Lower lobe of right lung (tissue), 2 donors: ENCODE measurements around the gene CAND2. TPM values are rescaled to one million over a fixed set of nuclear protein-coding genes. Genes with fewer than 3 reads are reported as not detected.
"Not testable (repeated sequence)": the region's sequence is repeated elsewhere in the genome, so short reads cannot be mapped to it uniquely, and the experiment has no call there.

Source experiments
- ATAC-seq, 2 donors: fragments of 200-7000 bp; cut with Tn5 transposase; one replicate each; pipeline ENCODE4 v1.9.1; 2020 to 2022; ENCODE audit warnings: mild to moderate bottlenecking in 2 of 2, moderate library complexity in 2 of 2
- DNase-seq: peaks from one replicate; pipeline ENCODE4 v3.0.0-alpha.2; 2020
- H3K27ac ChIP-seq: fragments of 200-600 bp; one replicate; pipeline ENCODE4 v1.8.0; 2022
- H3K27me3 ChIP-seq: fragments of 200-600 bp; one replicate; pipeline ENCODE4 v1.8.0; 2022; ENCODE audit warnings: low read depth
- H3K36me3 ChIP-seq: fragments of 200-600 bp; one replicate; pipeline ENCODE4 v1.8.0; 2022; ENCODE audit warnings: mild to moderate bottlenecking
- H3K4me1 ChIP-seq: fragments of 200-600 bp; one replicate; pipeline ENCODE4 v1.8.0; 2022
- H3K4me3 ChIP-seq: fragments of 200-600 bp; one replicate; pipeline ENCODE4 v1.8.0; 2022; ENCODE audit warnings: mild to moderate bottlenecking
- H3K9me3 ChIP-seq: fragments of 200-600 bp; one replicate; pipeline ENCODE4 v1.8.0; 2022
- CTCF ChIP-seq: fragments of 200-600 bp; IDR thresholded peaks from one replicate; pipeline ENCODE4 v1.8.0; 2022; ENCODE audit warnings: antibody characterized with exemption, mild to moderate bottlenecking
- intact Hi-C: fragments of 100-400 bp; cut with DNase I; formaldehyde crosslinking; loops from one replicate; pipeline ENCODE4 v1.11.0; 2022
- total RNA-seq: library from RNA; stranded (reverse); fragmentation: NEBNext Ultra II Directional; extraction: Animal tissue kit (Norgen Biotek cat#: 25700); gene quantifications from one replicate; pipeline ENCODE4 v1.2.1, GENCODE V29; 2021
- donor health status: DM: no; HTN: yes; CAD: no; lungs with severe emphysema.

CAND2 gene
- total RNA-seq, 1 donor from 2014 or later = 6.4 TPM

- ATAC-seq (no peak), DNase-seq (no peak)
- Histone ChIP-seq H3K4me1 (no peaks in the 10 kb centered on the region), H3K9me3 (no peaks in the 10 kb centered on the region), H3K4me3 (no peak overlapping the region), H3K36me3 (no peaks in the 10 kb centered on the region), H3K27ac (no peak overlapping the region), H3K27me3 (no peaks in the 10 kb centered on the region)
- no peak for TF ChIP-seq CTCF
- intact Hi-C loops = no loop called here
These were observed 19.3 kb upstream of the CAND2 start for GRCh38 chr3:12777171-12777570.

- no peaks in the 10 kb centered on the region for H3K36me3 ChIP-seq
- TF ChIP-seq CTCF = no peak
- H3K4me1 ChIP-seq = no peaks in the 10 kb centered on the region
- intact Hi-C loops = no loop called here
- H3K27ac ChIP-seq = no peak overlapping the region
- ATAC-seq = no peak
- H3K4me3 ChIP-seq = no peak overlapping the region
- H3K9me3 ChIP-seq = no peaks in the 10 kb centered on the region
- no peak for DNase-seq
- no peaks in the 10 kb centered on the region for H3K27me3 ChIP-seq
These were observed 15.7 kb upstream of the CAND2 start for GRCh38 chr3:12780751-12781150.

GRCh38 chr3:12782172-12782815 is 14.2 kb upstream of the CAND2 start:
- Histone ChIP-seq H3K4me3 (no peak overlapping the region), H3K4me1 (no peaks in the 10 kb centered on the region), H3K36me3 (no peaks in the 10 kb centered on the region), H3K27me3 (no peaks in the 10 kb centered on the region), H3K9me3 (no peaks in the 10 kb centered on the region), H3K27ac (no peak overlapping the region)
- DNase-seq = peak; percentile 37
- intact Hi-C loops = no loop called here
- ATAC-seq = peak in 1 of 2 donors; percentile 54
- no peak for TF ChIP-seq CTCF

GRCh38 chr3:12785096-12785495 is 11.4 kb upstream of the CAND2 start:
- Histone ChIP-seq H3K27ac (no peak overlapping the region), H3K4me1 (no peaks in the 10 kb centered on the region), H3K4me3 (no peak overlapping the region), H3K27me3 (no peaks in the 10 kb centered on the region), H3K9me3 (no peaks in the 10 kb centered on the region), H3K36me3 (no peaks in the 10 kb centered on the region)
- ATAC-seq = no peak
- TF ChIP-seq CTCF = no peak
- intact Hi-C loops = no loop called here
- DNase-seq = no peak

- H3K4me1 ChIP-seq, H3K27me3 ChIP-seq, H3K27ac ChIP-seq, H3K4me3 ChIP-seq, ATAC-seq, H3K36me3 ChIP-seq, intact Hi-C loops, H3K9me3 ChIP-seq: not testable (repeated sequence)
- peak; percentile 22 for DNase-seq
- peak; percentile 12 for TF ChIP-seq CTCF
These were observed 9.1 kb upstream of the CAND2 start for GRCh38 chr3:12787346-12787745.

GRCh38 chr3:12787967-12788690 is 8.4 kb upstream of the CAND2 start:
- H3K4me1 ChIP-seq, H3K9me3 ChIP-seq, ATAC-seq, H3K27ac ChIP-seq, H3K36me3 ChIP-seq, intact Hi-C loops, H3K4me3 ChIP-seq, H3K27me3 ChIP-seq: not testable (repeated sequence)
- peak; percentile 28 for DNase-seq
